Fibroblast of the aortic adventitia (primary cell): ENCODE measurements around the gene PRKN. TPM values are rescaled to one million over a fixed set of nuclear protein-coding genes. Genes with fewer than 3 reads are reported as not detected.
A peak's percentile ranks its signal among the peaks of the same experiment; 100 is the strongest.

Source experiments
- DNase-seq: peaks from one replicate; pipeline ENCODE4 v3.0.0-alpha.2; 2010; ENCODE audit warnings: low read depth
- H3K4me3 ChIP-seq: 2 replicates; pipeline ENCODE4 v1.5.1; 2011; ENCODE audit warnings: low read depth, mild to moderate bottlenecking, control low read depth, low read length, moderate library complexity
- CTCF ChIP-seq: IDR thresholded peaks from 2 replicates; pipeline ENCODE4 v1.5.1; 2011; ENCODE audit warnings: mild to moderate bottlenecking, low read length, control low read depth, inconsistent platforms; ENCODE audit not compliant: insufficient read depth
- total RNA-seq: library from RNA; depleted of rRNA; stranded (reverse); fragments of >200 nt; gene quantifications from 2 replicates; pipeline ENCODE4 v1.2.3, GENCODE V29; 2012; ENCODE audit warnings: low replicate concordance

Gene PRKN
- total RNA-seq, 1 donor, result 2.0 TPM

GRCh38 chr6:161418463-161418945 is 1309.1 kb downstream of the PRKN start:
- H3K4me3 ChIP-seq, result no peak overlapping the region
- peak; percentile 95 for DNase-seq
- TF ChIP-seq CTCF, result peak; percentile 64

- peak; percentile 94 for DNase-seq
- TF ChIP-seq CTCF, result no peak
These were observed 1309.7 kb downstream of the PRKN start for GRCh38 chr6:161417717-161418462.

GRCh38 chr6:161415302-161415855 is 1312.2 kb downstream of the PRKN start:
- DNase-seq, result no peak
- no peak overlapping the region for H3K4me3 ChIP-seq
- TF ChIP-seq CTCF, result no peak

More at GRCh38 chr6:161417717-161418462, 1309.7 kb downstream of the PRKN start:
- no peak overlapping the region for H3K4me3 ChIP-seq

GRCh38 chr6:161414707-161415106 is 1312.9 kb downstream of the PRKN start:
- no peak for TF ChIP-seq CTCF
- no peak for DNase-seq
- H3K4me3 ChIP-seq, result no peak overlapping the region

GRCh38 chr6:161414180-161414579 is 1313.4 kb downstream of the PRKN start:
- no peak for TF ChIP-seq CTCF
- DNase-seq, result no peak
- H3K4me3 ChIP-seq, result no peak overlapping the region

- no peak for TF ChIP-seq CTCF
These were observed 1314.2 kb downstream of the PRKN start for GRCh38 chr6:161413355-161413771.

GRCh38 chr6:161412795-161413194 is 1314.8 kb downstream of the PRKN start:
- TF ChIP-seq CTCF, result no peak
- no peak overlapping the region for H3K4me3 ChIP-seq
- DNase-seq, result no peak

More at GRCh38 chr6:161413355-161413771, 1314.2 kb downstream of the PRKN start:
- no peak overlapping the region for H3K4me3 ChIP-seq
- DNase-seq, result no peak
